Stimulated activated CD8-positive, alpha-beta memory T cell treated with anti-CD3 and anti-CD28 coated beads, Interleukin-2, amount 100 ng/mL, for 48 hours (primary cell): ENCODE results near the gene KMT2C.
A peak's percentile ranks its signal among the peaks of the same experiment; 100 is the strongest.
"Not testable (repeated sequence)": the region's sequence is repeated elsewhere in the genome, so short reads cannot be mapped to it uniquely, and the experiment has no call there.

Source experiments
- DNase-seq, 2 donors: peaks; one replicate each; pipeline ENCODE4 v3.0.0-alpha.2; 2020; ENCODE audit warnings: low read depth in 2 of 2

Gene KMT2C

DNA sequence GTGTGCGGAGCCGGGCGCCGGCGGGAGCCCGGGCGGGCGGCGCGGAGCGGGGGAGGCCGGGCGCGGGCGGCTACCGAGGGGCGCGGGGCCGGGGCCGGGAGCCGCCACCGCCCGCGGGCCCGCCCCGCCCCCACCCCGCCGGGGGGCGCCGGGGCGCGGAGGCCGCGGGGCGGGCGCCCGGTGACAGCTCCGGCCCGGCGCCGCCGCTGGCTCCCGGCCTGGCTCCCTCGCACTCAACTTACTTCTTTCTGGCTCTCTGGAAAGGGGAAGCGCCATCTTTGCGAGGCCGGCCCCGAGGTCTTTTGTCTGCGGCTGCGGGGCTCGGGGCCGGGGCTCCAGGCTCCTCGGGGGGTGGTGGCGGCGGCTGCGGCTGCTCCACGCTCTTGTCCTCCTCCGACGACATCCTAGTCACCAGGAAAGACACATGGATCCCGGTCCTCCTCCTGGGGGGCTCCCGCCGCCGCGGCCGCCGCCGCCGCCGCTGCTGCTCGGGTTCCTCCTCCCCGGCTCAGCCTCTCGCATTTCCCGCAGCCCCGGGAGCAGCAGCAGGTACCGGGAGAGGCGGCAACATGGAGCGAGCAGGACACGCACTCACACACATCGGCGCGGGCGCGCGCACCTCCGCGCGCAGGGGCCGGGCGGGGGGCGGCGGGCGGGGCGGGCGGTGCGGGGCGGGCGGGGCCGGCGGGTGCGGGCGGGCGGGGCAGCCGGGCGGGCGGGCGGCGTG lies at the start of gene KMT2C:
KMT2C (minus strand) TSS at position 620 of the 727 bp plus-strand sequence; CDS start at position 403, 217 bp downstream.
- peak; percentile 20 to 24 for DNase-seq

- DNase-seq: no peak
Observed at GRCh38 chr7:152481082-152481481, 45.3 kb upstream of the KMT2C start.

- DNase-seq: no peak
Observed at GRCh38 chr7:152480664-152481063, 44.9 kb upstream of the KMT2C start.

- DNase-seq: no peak
Observed at GRCh38 chr7:152479595-152479994, 43.8 kb upstream of the KMT2C start.

GRCh38 chr7:152478140-152478539 lies 42.3 kb upstream of the KMT2C start:
- DNase-seq: no peak

DNA sequence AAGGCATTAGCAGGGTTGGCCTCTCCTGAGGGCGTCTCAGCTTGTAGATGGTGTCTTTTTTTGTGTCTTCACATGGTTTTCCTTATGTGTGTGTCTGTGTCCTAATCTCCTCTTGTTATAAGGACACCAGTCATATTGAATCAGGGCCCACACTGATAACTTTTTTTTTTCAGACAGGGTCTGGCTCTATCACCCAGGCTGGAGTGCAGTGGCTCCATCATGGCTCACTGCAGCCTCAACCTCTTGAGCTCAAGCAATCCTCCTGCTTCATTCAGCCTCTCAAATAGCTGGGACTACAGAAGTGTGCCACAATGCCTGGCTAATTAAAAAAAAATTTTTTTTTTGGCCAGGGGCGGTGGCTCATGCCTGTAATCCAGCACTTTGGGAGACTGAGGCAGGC lies 41.3 kb upstream of the KMT2C start:
- no peak for DNase-seq

DNA sequence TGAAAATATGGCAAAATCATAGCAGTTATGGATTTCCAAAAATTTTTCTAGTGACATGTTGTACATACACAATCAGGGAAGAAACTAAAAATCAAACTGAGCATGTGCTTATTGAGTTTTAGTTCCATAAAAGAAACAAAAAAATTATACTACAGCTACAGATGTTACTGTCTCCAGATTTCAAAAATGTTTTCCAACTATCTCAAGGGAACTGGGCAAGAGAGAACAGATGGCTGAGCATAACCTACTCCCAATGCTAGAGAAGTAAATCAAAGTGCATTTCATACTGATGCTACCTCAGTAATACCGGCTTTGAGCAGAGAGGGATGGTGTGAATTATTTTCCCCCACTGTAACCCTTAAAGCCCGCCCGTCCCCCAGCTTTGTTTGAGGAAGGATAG lies 40.7 kb upstream of the KMT2C start:
- DNase-seq: no peak

- DNase-seq: not testable (repeated sequence)
Observed at GRCh38 chr7:152471023-152471620, 35.3 kb upstream of the KMT2C start.

DNA sequence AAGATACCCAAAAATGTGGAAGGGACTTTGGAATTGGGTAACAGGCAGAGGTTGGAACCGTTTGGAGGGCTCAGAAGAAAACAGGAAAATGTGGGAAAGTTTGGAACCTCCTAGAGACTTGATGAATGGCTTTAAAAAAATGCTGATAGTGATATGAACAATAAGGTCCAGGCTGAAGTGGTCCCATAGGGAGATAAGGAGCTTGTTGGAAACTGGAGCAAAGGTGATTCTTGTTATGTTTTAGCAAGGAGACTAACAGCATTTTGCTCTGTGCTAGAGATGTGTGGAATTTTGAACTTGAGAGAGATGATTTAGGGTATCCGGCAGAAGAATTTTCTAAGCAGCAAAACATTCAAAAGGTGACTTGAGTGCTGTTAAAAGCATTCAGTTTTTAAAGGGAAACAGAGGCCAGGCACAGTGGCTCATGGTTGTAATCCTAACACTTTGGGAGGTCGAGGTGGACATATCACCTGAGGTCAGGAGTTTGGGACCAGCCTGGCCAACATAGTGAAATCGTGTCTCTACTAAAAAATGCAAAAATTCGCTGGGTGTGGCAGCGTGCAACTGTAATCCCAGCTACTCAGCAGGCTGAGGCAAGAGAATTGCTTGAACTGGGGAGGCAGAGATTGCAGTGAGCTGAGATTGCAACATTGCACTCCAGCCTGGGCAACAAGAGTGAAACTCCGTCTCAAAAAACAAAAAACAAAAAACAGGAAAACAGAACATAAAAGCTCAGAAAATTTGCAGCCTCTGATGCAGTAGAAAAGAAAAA lies 34.6 kb upstream of the KMT2C start:
- not testable (repeated sequence) for DNase-seq

- DNase-seq: not testable (repeated sequence)
Observed at GRCh38 chr7:152469576-152469975, 33.8 kb upstream of the KMT2C start.

DNA sequence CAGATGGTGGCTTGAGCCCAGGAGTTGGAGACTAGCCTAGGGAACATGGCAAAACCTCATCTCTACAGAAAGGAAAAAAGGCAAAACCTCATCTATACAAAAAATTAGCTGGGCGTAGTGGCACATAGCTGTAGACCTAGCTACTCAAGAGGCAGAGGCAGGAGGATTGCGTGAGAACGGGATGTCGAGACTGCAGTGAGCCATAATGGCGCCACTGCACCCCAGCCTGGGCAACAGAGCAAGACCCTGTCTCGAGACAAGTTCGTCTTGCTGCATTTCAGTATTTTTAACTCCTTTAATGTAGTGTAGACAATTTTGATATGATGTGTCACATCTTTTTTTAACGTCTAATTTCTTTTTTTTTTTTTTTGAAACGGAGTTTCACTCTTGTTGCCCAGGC lies 31.4 kb upstream of the KMT2C start:
- DNase-seq: no peak

DNA sequence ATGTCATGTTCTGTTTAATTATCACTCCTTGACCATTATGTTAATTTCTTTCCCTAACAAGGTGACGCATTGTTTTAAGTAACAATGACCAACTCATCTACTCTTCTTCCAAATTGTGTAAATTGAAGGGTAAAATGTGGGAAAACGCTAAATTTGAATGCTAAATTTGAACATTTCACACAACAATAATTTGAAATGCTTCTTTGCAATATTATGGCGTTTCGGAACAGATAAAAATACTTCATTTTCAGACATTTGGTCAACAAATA lies 29.2 kb upstream of the KMT2C start:
- DNase-seq: no peak

- peak; percentile 62 to 70 for DNase-seq
Observed at GRCh38 chr7:152464312-152465118, 28.7 kb upstream of the KMT2C start.

DNA sequence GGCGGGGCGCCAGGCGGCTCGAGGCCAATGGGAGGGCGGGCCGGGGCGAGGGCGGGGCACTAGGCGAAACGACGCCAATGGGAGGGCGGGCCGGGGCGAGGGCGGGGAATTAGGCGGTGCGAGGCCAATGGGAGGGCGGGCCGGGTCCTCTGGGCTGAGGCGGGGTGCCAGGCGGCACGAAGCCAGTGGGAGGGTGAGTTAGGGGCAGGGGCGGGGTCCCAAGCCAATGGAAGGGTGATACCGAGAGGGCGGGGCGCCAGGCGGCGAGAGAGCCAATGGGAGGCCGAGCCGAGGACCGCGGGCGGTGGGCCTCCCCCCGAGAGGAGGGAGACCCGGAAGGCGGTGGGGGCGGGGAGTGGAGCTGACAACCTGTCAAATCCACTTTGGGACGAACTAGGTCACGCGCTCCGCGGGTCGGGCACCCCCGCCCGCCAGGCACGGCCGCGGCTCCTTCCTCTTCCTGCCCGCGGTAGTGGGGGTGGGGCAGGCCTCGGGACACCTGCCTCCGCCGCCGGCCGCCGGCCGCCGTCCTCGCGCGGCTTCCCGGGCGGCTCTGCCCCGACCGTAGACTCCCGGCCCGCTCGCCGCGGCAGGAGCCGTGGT lies 28.0 kb upstream of the KMT2C start:
- peak; percentile 100 for DNase-seq

DNA sequence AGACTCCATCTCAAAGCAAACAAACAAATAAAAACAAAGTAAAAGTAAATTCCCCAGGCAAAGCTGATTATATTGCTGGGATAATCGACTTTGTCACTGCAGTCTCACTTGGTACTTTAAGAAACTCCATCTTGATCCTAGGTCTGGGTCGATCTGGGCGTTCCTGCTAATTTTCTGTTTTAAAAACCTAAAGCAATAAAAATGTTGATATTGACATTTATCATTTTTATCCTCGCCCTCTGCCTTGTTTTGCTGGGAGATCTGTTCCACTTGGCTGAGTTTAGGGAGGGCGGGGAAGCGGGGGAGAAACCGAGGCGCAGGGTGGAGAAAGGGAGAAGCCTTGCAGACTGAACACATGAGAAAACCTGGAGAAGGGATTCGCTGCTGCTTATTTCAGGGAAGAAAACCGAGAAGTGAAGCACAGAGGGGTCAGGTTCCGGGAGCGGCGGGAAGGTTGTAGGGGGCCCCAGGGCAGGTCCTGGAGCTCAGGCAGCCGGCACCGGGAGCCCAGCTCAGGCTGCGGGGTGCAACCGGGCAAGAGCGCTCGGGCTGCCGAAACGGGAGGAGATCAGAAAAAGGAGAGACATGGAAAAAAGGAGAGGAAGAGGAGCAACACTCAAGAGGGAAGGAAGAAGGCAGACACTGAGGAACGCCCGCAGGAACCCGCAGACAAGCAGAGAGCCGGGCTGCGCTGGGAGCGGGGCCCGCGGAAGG lies 27.3 kb upstream of the KMT2C start:
- no peak for DNase-seq

DNA sequence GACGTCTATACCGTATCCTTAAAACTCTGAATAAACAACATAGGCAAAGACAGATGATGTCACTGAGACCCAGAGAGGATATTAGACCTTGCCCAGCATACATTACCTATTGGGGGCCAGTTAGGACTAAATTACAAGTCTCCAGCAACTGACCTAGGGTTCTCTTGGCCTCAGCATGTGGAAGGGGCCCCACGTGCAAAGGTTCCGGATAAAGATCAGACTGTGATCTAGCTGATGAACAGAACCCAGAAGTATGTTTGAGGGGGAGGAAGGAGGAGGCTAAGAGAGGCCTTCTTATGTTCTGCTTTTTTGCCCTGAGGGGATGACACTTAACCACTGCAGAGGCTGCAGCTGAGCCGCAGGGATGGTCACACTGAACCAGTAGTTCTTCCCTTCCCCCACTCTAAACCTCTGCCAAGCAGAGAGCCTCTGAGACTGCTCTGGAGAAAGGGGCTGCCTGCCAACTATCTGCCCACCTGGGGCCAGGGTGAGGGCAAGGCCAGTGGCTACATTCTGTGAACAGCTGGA lies 24.0 kb upstream of the KMT2C start:
- DNase-seq: no peak

GRCh38 chr7:152451356-152451755 lies 15.6 kb upstream of the KMT2C start:
- DNase-seq: no peak

DNA sequence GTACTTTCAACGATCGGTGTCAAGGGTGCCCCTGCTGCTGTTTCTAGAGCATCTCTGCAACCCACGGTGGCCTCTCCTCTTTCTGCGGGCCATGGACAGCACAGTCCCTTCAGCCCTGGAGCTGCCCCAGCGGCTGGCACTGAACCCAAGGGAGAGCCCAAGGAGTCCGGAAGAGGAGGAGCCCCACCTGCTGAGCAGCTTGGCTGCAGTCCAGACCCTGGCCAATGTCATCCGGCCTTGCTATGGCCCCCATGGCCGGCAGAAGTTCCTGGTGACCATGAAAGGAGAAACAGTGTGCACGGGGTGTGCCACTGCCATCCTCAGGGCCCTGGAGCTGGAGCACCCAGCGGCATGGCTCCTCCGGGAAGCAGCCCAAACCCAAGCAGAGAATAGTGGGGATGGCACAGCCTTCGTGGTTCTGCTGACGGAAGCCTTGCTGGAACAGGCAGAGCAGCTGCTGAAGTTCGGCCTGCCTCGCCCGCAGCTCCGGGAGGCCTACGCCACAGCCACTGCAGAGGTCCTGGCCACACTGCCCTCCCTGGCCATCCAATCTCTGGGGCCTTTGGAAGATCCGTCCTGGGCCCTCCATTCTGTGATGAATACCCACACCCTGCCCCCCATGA lies 9.7 kb upstream of the KMT2C start:
- DNase-seq: not testable (repeated sequence)

- DNase-seq: no peak
Observed at GRCh38 chr7:152443586-152443985, 7.8 kb upstream of the KMT2C start.

- no peak for DNase-seq
Observed at GRCh38 chr7:152442330-152442835, 6.6 kb upstream of the KMT2C start.
